Kidney (tissue), 14 donors: Measurements from ENCODE around the gene FBLN2. TPM values are rescaled to one million over a fixed set of nuclear protein-coding genes. Genes with fewer than 3 reads are reported as not detected.

Experiments
- DNase-seq, 5 donors: peaks; one replicate each; pipeline ENCODE4 v3.0.0-alpha.2; 2013 to 2020
- FAIRE-seq: peaks from 2 replicates; lab custom pipeline; 2012; peaks lifted over from hg19 to GRCh38; lab: Jason Lieb, UNC
- H3K27ac ChIP-seq, 2 donors: one replicate each; pipeline ENCODE4 v1.7.0; 2013; ENCODE audit warnings: low read depth in 2 of 2, low read length in 2 of 2, inconsistent platforms in 1 of 2
- H3K27me3 ChIP-seq: one replicate; pipeline ENCODE4 v1.7.1; 2013; ENCODE audit warnings: low read length, inconsistent platforms; ENCODE audit not compliant: control insufficient read depth, insufficient read depth
- H3K36me3 ChIP-seq, 3 donors: one replicate each; pipeline versions ENCODE4 v1.7.0 to v1.7.1; 2013; ENCODE audit warnings: low read length in 3 of 3, control low read depth in 1 of 3, inconsistent platforms in 1 of 3; ENCODE audit not compliant: insufficient read depth in 3 of 3, control insufficient read depth in 2 of 3
- H3K4me1 ChIP-seq, 3 donors: one replicate each; pipeline versions ENCODE4 v1.7.0 to v1.7.1; 2013; ENCODE audit warnings: low read length in 3 of 3, inconsistent platforms in 1 of 3, low read depth in 1 of 3; ENCODE audit not compliant: control insufficient read depth in 2 of 3, insufficient read depth in 2 of 3
- H3K4me3 ChIP-seq, 3 donors: one replicate each; pipeline versions ENCODE4 v1.7.0 to v1.8.1; 2013; ENCODE audit warnings: low read length in 3 of 3, control low read depth in 1 of 3, inconsistent platforms in 1 of 3
- H3K9ac ChIP-seq, 3 donors: one replicate each; pipeline versions ENCODE4 v1.7.0 to v1.7.1; 2013; ENCODE audit warnings: low read length in 3 of 3, control low read depth in 1 of 3, inconsistent platforms in 1 of 3
- H3K9me3 ChIP-seq, 3 donors: one replicate each; pipeline versions ENCODE4 v1.7.0 to v1.7.1; 2013; ENCODE audit warnings: low read length in 3 of 3, control low read depth in 1 of 3, inconsistent platforms in 1 of 3; ENCODE audit not compliant: control insufficient read depth in 2 of 3, insufficient read depth in 1 of 3
- intact Hi-C: fragments of 100-400 bp; cut with DNase I; formaldehyde crosslinking; loops from one replicate; pipeline ENCODE4 v1.11.1; 2022
- polyA plus RNA-seq: library from polyadenylated mRNA; stranded (reverse); fragments of 350-450 nt; fragmentation: Illumina TruSeq; extraction: RNeasy Lipid Tissue Mini Kit (QIAGEN cat#74804); gene quantifications from one replicate; pipeline ENCODE4 v1.2.3, GENCODE V29; 2014; ENCODE audit warnings: low read depth, low replicate concordance; ENCODE audit not compliant: insufficient read depth
- total RNA-seq: library from RNA; stranded (reverse); fragmentation: NEBNext Ultra II Directional; extraction: Animal tissue kit (Norgen Biotek cat#: 25700); gene quantifications from one replicate; pipeline ENCODE4 v1.2.1, GENCODE V29; 2021
- TF ChIP-seq, protein P1 (sequence below): IDR thresholded peaks from 3 replicates; pipeline ENCODE4 v1.5.1; 2012; ENCODE audit warnings: mild to moderate bottlenecking, moderate library complexity, borderline replicate concordance; ENCODE audit not compliant: insufficient read depth; ENCODE audit errors: extremely low read depth
- donor health status: control.
- donor health status: control.
- donor health status: control.
- donor health status: control.
- donor health status: control.
- donor health status: DM: yes; HTN: yes; CAD: no.
- donor health status: Normal renal cell carcinoma (clear cell type).

Gene FBLN2
- total and polyA plus RNA-seq, 2 donors from 2014 or later: 3.2 to 43.4 TPM

DNA sequence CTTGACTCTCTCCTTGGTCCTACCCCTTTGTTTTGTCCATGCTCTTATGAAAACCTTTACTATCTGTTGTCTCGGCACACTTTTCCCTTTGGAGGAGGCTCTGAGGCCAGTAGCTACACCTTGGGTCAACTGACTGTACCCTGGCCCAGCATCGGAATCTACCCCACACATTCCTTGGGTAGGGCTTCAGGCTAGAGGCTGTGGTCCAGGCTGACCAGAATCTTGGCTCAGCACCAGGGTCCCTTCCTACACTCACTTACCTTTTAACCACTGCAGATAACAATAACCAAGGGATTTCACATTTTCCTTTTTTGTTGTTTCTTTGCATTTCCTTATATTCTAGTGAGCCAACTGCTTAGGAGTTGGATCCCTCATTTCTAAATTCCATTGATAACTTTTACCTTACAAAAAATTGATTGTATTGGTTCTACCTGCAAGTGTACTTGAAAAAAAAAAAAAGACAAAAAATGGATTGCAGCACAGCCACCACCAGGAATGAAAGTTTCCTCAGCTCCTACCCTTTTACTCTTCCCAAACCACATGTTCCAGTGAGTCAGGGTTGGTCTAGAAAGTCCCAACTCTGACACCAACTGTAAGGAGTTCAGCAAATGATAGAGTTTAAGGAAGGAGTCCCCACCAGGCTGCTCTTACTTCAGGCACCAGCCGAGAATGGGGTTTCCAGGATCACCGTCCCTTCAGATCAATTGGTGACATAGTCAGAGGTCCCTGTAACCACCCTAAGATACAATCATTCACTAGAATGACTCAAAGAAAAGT lies 95.6 kb downstream of the FBLN2 start:
- H3K27me3 ChIP-seq: no peaks in the 10 kb centered on the region
- no peak for FAIRE-seq
- no peak overlapping the region for H3K9ac ChIP-seq
- no peaks in the 10 kb centered on the region for H3K9me3 ChIP-seq
- no peak overlapping the region for H3K4me3 ChIP-seq
- TF ChIP-seq, protein P1, sequence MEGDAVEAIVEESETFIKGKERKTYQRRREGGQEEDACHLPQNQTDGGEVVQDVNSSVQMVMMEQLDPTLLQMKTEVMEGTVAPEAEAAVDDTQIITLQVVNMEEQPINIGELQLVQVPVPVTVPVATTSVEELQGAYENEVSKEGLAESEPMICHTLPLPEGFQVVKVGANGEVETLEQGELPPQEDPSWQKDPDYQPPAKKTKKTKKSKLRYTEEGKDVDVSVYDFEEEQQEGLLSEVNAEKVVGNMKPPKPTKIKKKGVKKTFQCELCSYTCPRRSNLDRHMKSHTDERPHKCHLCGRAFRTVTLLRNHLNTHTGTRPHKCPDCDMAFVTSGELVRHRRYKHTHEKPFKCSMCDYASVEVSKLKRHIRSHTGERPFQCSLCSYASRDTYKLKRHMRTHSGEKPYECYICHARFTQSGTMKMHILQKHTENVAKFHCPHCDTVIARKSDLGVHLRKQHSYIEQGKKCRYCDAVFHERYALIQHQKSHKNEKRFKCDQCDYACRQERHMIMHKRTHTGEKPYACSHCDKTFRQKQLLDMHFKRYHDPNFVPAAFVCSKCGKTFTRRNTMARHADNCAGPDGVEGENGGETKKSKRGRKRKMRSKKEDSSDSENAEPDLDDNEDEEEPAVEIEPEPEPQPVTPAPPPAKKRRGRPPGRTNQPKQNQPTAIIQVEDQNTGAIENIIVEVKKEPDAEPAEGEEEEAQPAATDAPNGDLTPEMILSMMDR: no peak
- no peak for DNase-seq
- intact Hi-C loops: loop anchor here (5.0 kb wide), 1 partner anchor 147 kb away; no protein-coding TSS in a partner anchor
- no peaks in the 10 kb centered on the region for H3K4me1 ChIP-seq
- no peak overlapping the region for H3K27ac ChIP-seq
- H3K36me3 ChIP-seq: no peaks in the 10 kb centered on the region

DNA sequence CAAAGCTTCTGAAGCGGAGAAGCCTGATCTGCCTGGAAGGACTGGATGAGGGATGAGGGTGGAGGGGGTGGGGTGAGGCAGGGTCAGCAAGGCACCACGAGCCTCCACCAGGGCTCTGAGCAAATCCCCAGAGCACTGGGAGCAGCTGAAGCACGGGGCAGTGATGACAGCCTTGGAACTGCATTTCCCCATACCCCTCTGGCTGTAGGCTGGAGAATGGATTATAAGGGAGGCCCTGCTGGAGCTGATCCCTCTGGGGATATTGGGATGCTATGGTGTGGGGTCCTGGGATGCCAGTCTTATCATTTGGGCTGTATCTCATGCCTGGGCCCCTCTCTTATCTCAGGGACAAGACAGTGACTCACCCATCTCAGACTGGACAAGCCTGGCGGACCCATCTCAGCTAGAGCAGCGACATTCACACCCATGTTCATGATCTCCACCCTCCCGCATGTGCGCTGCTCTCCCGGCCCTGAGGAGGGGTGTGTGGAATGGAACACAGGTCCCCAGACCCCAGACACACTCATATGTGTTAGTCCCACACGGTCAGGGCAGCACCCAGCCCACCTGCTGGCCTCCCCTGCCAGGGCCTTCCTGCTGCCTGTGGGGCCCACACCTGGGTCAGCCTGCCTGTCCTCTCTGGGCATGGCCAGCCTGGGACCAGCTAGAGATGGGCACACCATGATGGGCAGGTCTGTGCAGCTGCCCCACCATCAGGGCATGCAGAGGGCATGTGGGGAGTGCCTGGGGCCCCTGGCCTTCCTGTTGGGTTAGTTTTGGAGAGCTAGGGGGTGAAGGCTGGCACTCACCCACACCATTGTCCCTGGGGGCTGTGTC lies 97.1 kb downstream of the FBLN2 start:
- Histone ChIP-seq H3K4me3 (no peak overlapping the region), H3K9ac (no peak overlapping the region), H3K27ac (no peak overlapping the region), H3K4me1 (peaks cover 0 to 3% (median 0%) of the 10 kb centered on the region in 3 donors), H3K36me3 (no peaks in the 10 kb centered on the region), H3K27me3 (no peaks in the 10 kb centered on the region), H3K9me3 (no peaks in the 10 kb centered on the region)
- no peak for FAIRE-seq
- TF ChIP-seq, protein P1: no peak
- no peak for DNase-seq
- intact Hi-C loops: loop anchor here (5.0 kb wide), 1 partner anchor 149 kb away; no protein-coding TSS in a partner anchor

- Histone ChIP-seq H3K27me3 (no peaks in the 10 kb centered on the region), H3K4me3 (no peak overlapping the region), H3K36me3 (no peaks in the 10 kb centered on the region), H3K9ac (no peak overlapping the region), H3K27ac (no peak overlapping the region), H3K9me3 (no peaks in the 10 kb centered on the region), H3K4me1 (peaks cover 0 to 3% (median 0%) of the 10 kb centered on the region in 3 donors)
- TF ChIP-seq, protein P1: no peak
- FAIRE-seq: no peak
- intact Hi-C loops: loop anchor here (5.0 kb wide), 1 partner anchor 150 kb away; no protein-coding TSS in a partner anchor
- peak in 2 of 5 donors; percentile 39 to 41 for DNase-seq
These were observed 98.6 kb downstream of the FBLN2 start for GRCh38 chr3:13647298-13648059.
